Karpas-422 (cell line): ENCODE data around the gene RINL. TPM values are rescaled to one million over a fixed set of nuclear protein-coding genes. Genes with fewer than 3 reads are reported as not detected.

ENCODE experiments used
- DNase-seq: peaks from one replicate; pipeline ENCODE4 v3.0.0-alpha.2; 2015
- H2AFZ ChIP-seq: fragments of 200-600 bp; sonication (generic); 2 replicates; pipeline ENCODE4 v1.6.1; 2014; ENCODE audit warnings: antibody characterized with exemption, low read length, mixed read lengths
- H3K27ac ChIP-seq: fragments of 200-600 bp; sonication (generic); 2 replicates; pipeline ENCODE4 v1.5.1; 2014; ENCODE audit warnings: mild to moderate bottlenecking, low read length, moderate library complexity
- H3K27me3 ChIP-seq: fragments of 200-600 bp; sonication (generic); 2 replicates; pipeline ENCODE4 v1.6.1; 2014; ENCODE audit warnings: low read length, mixed read lengths
- H3K36me3 ChIP-seq: fragments of 200-600 bp; sonication (generic); 2 replicates; pipeline ENCODE4 v1.6.1; 2014; ENCODE audit warnings: low read length, mixed read lengths; ENCODE audit not compliant: insufficient read depth
- H3K4me1 ChIP-seq: fragments of 200-600 bp; sonication (generic); 2 replicates; pipeline ENCODE4 v1.6.1; 2014; ENCODE audit warnings: mild to moderate bottlenecking, low read length, mixed read lengths
- H3K4me2 ChIP-seq: fragments of 200-600 bp; sonication (generic); 2 replicates; pipeline ENCODE4 v1.6.1; 2014; ENCODE audit warnings: low read length, low read depth, mild to moderate bottlenecking; ENCODE audit not compliant: poor library complexity, severe bottlenecking
- H3K4me3 ChIP-seq: fragments of 200-600 bp; sonication (generic); 2 replicates; pipeline ENCODE4 v1.5.1; 2014; ENCODE audit warnings: mild to moderate bottlenecking, antibody characterized with exemption, low read length, mixed read lengths
- H3K79me2 ChIP-seq: fragments of 200-600 bp; sonication (generic); 2 replicates; pipeline ENCODE4 v1.6.1; 2014; ENCODE audit warnings: mild to moderate bottlenecking, low read length, mixed read lengths
- H3K9ac ChIP-seq: fragments of 200-600 bp; sonication (generic); 2 replicates; pipeline ENCODE4 v1.6.0; 2014; ENCODE audit warnings: low read length
- H3K9me2 ChIP-seq: fragments of 200-600 bp; sonication (generic), shearing (Covaris generic); replicated peaks from 2 replicates; pipeline ENCODE4 v1.6.0; 2014; ENCODE audit warnings: mild to moderate bottlenecking, low read length, moderate library complexity; ENCODE audit not compliant: insufficient read depth
- H3K9me3 ChIP-seq: fragments of 300-700, 200-600 bp; sonication (generic); 2 replicates; pipeline ENCODE4 v1.6.1; 2014; ENCODE audit warnings: low read length, mixed read lengths
- H4K20me1 ChIP-seq: fragments of 200-600 bp; sonication (generic); 2 replicates; pipeline ENCODE4 v1.6.1; 2014; ENCODE audit warnings: mild to moderate bottlenecking, antibody characterized with exemption, low read length, low read depth; ENCODE audit not compliant: insufficient read depth
- total RNA-seq: library from RNA; depleted of rRNA; stranded (reverse); fragments of >200 nt; shearing (Covaris generic); gene quantifications from 2 replicates; pipeline ENCODE4 v1.2.3, GENCODE V29; 2014; ENCODE audit warnings: low replicate concordance

Gene RINL
- total RNA-seq, 1 experiment from 2014 or later, result 69.3 TPM

DNA sequence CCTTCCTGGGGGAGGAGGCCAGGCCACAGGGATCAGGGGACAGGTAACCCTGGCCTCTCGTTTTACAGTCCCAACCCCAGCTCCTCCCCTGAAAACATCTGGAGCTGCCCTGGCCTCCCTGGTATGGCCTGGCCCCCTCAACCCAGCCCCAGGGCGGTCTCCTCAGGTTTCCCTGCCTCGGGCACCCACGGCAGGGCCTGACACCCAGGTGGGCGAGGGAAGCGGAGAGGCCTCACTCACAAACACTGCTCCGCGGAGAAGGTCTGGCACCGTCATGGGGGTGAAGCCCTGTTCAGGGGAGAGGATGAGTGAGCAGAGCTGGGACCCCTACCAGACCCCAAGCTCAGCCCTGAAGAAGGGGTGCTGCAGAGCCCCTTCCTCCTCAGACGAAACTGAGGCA is 40.5 kb upstream of the RINL start:
- Histone ChIP-seq H3K27ac (no peak overlapping the region), H3K4me3 (no peak overlapping the region), H3K9me3 (no peaks in the 10 kb centered on the region), H3K4me1 (no peaks in the 10 kb centered on the region), H4K20me1 (no peaks in the 10 kb centered on the region), H3K79me2 (no peaks in the 10 kb centered on the region), H3K27me3 (no peaks in the 10 kb centered on the region), H3K9me2 (no peaks in the 10 kb centered on the region), H2AFZ (no peak overlapping the region), H3K36me3 (no peaks in the 10 kb centered on the region), H3K9ac (no peak overlapping the region), H3K4me2 (no peak overlapping the region)
- DNase-seq, result no peak

DNA sequence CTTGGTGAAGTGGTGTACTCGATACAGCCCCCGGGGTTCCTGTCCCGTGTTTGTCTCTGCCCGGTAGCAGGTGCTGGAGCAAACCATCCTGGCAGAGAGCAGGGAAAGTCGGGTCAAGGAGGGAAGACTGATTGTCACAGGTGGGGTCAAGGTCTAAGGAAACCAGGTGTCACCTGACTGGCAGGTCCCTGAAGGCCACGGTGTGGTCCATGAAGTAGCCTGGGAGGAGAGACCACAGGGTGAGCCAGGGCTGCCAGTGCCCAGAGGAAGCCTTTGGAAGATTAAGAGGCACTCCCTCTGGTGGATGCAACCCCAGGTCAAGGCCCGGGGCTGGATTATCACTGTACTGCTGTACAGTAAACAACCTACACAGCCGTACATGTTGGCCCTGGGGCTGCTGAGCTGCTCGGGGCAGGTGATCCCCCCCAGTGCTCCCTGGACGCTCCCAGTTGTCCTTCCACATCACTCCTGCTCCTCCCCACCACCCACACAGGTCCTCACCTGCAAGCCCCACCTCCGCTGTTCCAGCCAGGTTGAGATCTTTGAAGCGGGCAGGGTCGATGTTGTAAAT is 39.9 kb upstream of the RINL start:
- Histone ChIP-seq H3K9me2 (no peaks in the 10 kb centered on the region), H3K9ac (no peak overlapping the region), H3K9me3 (no peaks in the 10 kb centered on the region)

DNA sequence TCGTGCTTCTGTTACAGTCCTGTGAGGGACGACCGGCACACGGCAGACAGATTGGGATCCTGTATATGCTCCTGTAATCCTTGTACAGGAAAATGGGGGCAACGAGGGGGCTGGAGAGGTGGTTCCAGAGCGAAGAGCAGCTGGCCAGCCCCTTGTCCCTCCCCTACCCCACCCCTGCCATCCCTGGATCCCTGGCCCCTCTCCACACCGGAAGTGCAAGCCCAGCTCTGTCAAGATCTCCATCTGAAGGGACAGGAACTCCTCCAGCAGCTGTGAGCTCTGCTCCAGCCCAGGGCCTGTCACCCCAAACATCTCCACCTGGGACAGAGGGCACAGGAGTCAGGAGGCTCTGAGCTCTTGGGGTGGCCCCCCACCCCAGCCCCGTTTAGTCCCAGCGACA is 39.4 kb upstream of the RINL start:
- Histone ChIP-seq H4K20me1 (no peaks in the 10 kb centered on the region), H3K36me3 (no peaks in the 10 kb centered on the region), H3K9ac (no peak overlapping the region), H3K4me2 (no peak overlapping the region), H3K27me3 (no peaks in the 10 kb centered on the region), H3K9me3 (no peaks in the 10 kb centered on the region), H2AFZ (no peak overlapping the region), H3K4me1 (no peaks in the 10 kb centered on the region), H3K4me3 (no peak overlapping the region), H3K79me2 (no peaks in the 10 kb centered on the region), H3K27ac (no peak overlapping the region), H3K9me2 (no peaks in the 10 kb centered on the region)
- no peak for DNase-seq

More for the DNA sequence above, 39.9 kb upstream of the RINL start:
- Histone ChIP-seq H3K79me2 (no peaks in the 10 kb centered on the region), H3K27ac (no peak overlapping the region), H3K4me2 (no peak overlapping the region), H4K20me1 (no peaks in the 10 kb centered on the region), H3K36me3 (no peaks in the 10 kb centered on the region), H2AFZ (no peak overlapping the region), H3K27me3 (no peaks in the 10 kb centered on the region), H3K4me1 (no peaks in the 10 kb centered on the region), H3K4me3 (no peak overlapping the region)
- DNase-seq, result no peak

DNA sequence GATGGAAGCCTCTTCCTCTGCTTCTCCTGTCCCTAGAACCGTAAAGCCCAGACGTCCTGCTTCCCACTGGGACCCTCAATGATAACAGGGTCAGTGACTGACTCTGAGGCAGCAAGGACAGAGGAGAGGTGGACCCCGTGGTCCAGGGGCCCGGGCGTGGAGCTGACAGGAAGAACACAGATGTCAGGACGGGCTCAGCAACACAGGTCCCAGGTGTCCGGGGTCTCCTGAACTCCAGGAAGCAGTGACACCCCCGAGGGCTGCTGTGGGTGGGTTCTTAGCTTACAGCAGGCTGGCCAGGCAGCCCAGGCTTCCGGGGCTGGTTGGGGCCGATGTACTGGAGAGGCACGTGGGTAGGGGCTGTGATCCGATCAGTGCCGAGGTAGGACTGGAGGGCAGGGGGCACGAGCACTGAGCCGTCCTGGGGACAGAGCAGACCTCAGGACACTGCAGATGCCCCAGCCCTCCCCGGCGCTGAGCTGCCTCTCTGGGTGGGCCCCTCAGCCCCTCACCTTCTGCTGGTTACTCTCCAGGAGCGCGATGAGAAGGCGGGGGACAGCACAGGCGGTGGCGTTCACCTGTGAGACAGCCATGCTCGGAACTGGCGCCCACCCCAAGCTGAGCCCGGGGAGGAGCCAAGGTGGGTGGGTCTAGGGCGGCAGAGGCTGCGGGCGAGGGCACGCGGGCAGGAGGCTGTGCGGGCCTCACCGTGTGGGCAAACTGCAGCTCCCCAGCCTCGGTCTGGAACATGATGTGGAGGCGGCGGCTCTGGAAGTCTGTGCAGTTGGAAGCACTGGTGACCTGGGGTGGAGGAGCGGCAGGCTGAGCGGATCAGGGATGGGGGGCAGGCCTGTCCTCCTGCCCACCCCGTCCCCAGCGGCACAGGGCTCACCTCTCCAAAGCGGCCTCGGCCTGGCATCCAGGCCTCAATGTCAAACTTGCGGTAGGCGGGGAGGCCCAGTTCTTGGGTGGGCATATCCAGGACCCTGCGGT is 37.5 kb upstream of the RINL start:
- no peak for DNase-seq
- H3K9ac ChIP-seq, result no peak overlapping the region

DNA sequence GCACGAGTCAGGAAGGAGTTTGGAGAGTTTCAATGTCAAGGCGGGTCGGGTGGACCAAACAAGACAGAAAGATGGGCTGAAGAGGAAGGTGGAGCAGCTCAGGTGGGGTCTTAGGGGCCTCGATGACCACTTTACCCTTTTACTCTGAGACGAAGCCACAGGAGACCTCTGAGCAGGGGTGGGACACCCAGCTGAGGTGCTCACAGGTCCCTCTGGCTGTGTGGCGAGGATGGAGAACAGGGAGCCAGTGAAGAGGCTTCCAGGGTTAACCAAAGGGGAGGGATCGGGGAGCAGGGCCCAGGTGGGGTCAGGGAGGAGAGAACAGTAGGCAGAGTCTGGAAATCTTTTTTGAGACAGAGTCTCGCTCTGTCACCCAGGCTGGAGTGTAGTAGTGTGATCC is 35.9 kb upstream of the RINL start:
- no peaks in the 10 kb centered on the region for H4K20me1 ChIP-seq
- H3K4me1 ChIP-seq, result no peaks in the 10 kb centered on the region
- H3K9me2 ChIP-seq, result no peaks in the 10 kb centered on the region
- no peaks in the 10 kb centered on the region for H3K9me3 ChIP-seq
- DNase-seq, result no peak
- H3K79me2 ChIP-seq, result no peaks in the 10 kb centered on the region
- H3K4me3 ChIP-seq, result no peak overlapping the region
- H3K27me3 ChIP-seq, result no peaks in the 10 kb centered on the region
- H3K9ac ChIP-seq, result no peak overlapping the region
- H3K4me2 ChIP-seq, result no peak overlapping the region
- no peaks in the 10 kb centered on the region for H3K36me3 ChIP-seq
- H2AFZ ChIP-seq, result no peak overlapping the region
- no peak overlapping the region for H3K27ac ChIP-seq

More for the DNA sequence above, 37.5 kb upstream of the RINL start:
- no peaks in the 10 kb centered on the region for H3K4me1 ChIP-seq
- no peaks in the 10 kb centered on the region for H3K9me3 ChIP-seq
- no peaks in the 10 kb centered on the region for H4K20me1 ChIP-seq
- no peak overlapping the region for H2AFZ ChIP-seq
- no peak overlapping the region for H3K4me2 ChIP-seq
- H3K27ac ChIP-seq, result no peak overlapping the region
- H3K36me3 ChIP-seq, result no peaks in the 10 kb centered on the region
- no peaks in the 10 kb centered on the region for H3K27me3 ChIP-seq
- no peak overlapping the region for H3K4me3 ChIP-seq
- no peaks in the 10 kb centered on the region for H3K9me2 ChIP-seq
- H3K79me2 ChIP-seq, result no peaks in the 10 kb centered on the region

DNA sequence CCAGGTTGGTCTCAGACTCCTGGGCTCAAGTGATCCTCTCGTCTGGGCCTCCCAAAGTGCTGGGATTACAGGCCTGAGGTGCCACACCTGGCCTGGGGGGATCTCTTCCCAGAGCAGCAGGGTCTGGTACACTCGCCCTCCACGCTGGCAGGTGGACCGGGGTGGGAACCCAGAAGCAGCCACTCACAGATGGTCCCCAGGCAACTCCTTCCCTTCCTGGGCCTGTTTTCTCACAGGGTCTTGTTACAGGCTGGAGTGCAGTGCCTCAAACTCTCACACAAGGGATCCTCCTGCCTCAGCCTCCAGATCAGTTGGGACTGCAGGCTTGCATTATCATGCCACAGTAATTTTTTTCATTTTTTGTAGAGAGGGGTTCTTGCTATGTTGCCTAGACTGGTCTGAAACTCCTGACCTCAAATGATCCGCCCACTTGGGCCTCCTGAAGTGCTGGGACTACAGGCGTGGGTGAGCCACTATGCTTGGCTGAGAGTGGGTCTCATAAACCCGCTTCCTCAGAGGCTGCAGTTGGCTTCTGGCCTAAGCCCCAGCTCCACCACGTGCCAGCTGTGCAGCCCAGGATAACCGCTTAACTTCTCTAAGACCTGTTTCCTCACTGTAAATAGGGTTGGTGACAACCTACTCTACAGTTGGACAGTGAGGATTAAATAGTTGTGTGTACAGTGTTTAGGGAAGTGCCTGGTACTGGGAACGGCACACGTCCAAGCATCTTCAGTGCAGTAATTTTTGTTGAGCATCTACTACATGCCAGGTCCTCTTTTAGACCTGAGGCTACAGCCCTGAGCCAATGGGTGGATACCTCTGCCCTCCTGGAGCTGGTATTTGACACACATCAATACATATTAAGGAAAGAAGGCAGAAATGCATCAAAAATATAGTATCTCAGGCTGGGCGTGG is 34.8 kb upstream of the RINL start:
- DNase-seq, result no peak
- Histone ChIP-seq H3K9me3 (no peaks in the 10 kb centered on the region), H3K36me3 (no peaks in the 10 kb centered on the region), H4K20me1 (no peaks in the 10 kb centered on the region), H3K9me2 (no peaks in the 10 kb centered on the region), H3K27me3 (no peaks in the 10 kb centered on the region), H3K4me1 (no peaks in the 10 kb centered on the region), H3K4me3 (no peak overlapping the region), H3K27ac (no peak overlapping the region), H3K79me2 (no peaks in the 10 kb centered on the region), H3K9ac (no peak overlapping the region), H2AFZ (no peak overlapping the region), H3K4me2 (no peak overlapping the region)

DNA sequence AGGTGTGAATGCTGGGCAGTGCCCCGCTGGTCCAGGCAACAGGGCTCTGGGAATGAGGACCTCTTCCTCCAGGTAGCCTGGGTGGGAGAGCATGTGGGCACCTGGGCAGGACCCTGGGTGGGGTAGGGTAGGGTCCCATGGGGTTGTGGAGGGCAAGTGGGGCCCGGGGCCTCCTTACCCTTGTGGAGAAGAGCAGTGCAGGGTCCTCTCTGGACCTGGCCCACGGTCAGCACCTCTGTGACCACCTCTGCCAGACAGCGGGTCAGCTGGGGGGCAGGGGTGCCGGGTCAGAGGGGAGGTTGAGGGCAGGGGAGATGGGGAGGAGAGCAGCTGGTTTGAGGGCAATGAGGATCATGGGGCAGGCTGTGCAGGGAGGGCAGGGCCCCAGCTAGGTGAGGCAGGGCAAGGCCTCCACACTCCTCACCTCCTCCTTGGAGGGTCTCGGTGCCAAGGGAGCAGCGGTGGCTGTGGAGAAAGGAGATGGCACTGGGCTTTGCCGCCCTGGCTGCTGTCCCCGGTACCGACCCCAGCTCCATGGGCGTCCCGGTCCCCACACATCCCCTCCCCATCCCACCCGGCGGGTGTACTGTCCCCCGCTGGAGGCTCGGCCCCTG is 33.4 kb upstream of the RINL start:
- H3K27ac ChIP-seq, result no peak overlapping the region
- H3K79me2 ChIP-seq, result no peaks in the 10 kb centered on the region
- no peaks in the 10 kb centered on the region for H3K9me2 ChIP-seq
- DNase-seq, result no peak
- H3K4me3 ChIP-seq, result no peak overlapping the region
- H3K4me2 ChIP-seq, result no peak overlapping the region
- no peak overlapping the region for H3K9ac ChIP-seq
- no peaks in the 10 kb centered on the region for H3K4me1 ChIP-seq
- no peaks in the 10 kb centered on the region for H4K20me1 ChIP-seq
- H3K9me3 ChIP-seq, result no peaks in the 10 kb centered on the region
- no peaks in the 10 kb centered on the region for H3K36me3 ChIP-seq
- no peak overlapping the region for H2AFZ ChIP-seq
- H3K27me3 ChIP-seq, result no peaks in the 10 kb centered on the region
